SIG-M5 treated with dmso at 0.1 percent for 504 hours (cell line): ENCODE measurements around the gene TRAF2.

ENCODE experiments used
- DNase-seq: peaks from one replicate; lab custom pipeline; 2025; ENCODE audit not compliant: unreplicated experiment; lab: John Stamatoyannopoulos, UW

The TRAF2 gene

DNA sequence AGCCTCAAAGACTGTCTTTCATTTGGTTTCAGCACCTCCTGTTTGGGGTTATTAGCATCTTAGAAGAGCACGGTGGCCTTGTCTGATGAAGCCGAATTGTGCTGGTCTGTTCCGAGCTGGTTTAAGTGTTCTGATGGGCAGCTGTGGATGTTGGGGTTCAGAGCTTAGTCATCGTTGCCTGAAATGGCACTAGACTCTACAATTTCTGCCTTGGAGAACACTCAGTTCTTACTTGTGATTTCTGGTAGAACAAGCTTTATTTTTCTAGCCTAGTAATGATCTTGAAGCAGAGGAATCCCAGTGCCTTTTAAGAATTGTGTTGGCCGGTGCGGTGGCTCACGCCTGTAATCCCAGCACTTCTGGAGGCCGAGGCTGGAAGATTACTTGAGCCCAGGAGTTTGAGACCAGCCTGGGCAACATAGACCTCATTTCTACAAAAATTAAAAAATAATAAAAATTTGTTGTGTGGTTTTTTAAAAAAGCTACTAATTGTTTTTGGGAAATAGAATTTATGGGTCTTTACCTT lies 50.4 kb downstream of the TRAF2 start:
- no peak for DNase-seq

DNA sequence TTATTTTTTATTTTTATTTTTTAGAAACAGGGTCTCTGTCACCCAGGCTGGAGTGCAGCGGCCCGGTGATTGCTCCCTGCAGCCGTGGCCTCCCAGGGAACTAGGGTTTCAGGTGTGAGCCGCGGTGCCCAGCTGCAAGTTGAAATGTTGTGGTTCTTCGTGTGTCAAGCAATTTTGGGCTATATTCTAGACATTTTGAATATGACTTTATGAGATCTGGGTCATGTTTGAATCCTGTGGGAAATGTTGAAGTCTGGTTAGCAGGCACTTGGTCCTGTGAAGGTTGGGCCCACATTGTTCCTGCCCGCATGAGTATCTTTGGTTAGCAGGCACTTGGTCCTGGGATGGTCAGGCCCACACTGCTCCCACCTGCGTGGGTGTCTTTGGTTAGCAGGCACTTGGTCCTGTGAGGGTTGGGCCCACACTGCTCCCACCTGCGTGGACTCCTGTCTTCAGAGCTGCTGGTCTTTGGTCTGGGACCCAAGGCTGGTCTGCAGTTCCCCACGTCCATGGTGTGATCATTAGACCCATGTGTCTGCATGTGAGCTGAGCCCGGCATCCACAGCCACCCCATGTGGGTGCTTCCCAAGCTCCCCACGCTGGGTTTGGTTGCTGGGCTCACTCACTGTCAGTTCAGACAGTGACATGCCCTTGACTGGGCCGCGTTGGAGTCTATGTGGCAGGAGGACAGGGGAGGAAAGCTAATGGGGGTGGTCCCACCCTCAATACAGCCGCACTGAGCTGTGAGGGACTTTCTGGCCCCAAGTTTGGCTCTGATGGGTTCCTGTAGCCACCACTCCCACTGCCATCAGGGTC lies 51.1 kb downstream of the TRAF2 start:
- no peak for DNase-seq

- no peak for DNase-seq
Observed at GRCh38 chr9:136939431-136939995, 53.2 kb downstream of the TRAF2 start.

- DNase-seq: no peak
Observed at GRCh38 chr9:136939996-136940525, 53.7 kb downstream of the TRAF2 start.

DNA sequence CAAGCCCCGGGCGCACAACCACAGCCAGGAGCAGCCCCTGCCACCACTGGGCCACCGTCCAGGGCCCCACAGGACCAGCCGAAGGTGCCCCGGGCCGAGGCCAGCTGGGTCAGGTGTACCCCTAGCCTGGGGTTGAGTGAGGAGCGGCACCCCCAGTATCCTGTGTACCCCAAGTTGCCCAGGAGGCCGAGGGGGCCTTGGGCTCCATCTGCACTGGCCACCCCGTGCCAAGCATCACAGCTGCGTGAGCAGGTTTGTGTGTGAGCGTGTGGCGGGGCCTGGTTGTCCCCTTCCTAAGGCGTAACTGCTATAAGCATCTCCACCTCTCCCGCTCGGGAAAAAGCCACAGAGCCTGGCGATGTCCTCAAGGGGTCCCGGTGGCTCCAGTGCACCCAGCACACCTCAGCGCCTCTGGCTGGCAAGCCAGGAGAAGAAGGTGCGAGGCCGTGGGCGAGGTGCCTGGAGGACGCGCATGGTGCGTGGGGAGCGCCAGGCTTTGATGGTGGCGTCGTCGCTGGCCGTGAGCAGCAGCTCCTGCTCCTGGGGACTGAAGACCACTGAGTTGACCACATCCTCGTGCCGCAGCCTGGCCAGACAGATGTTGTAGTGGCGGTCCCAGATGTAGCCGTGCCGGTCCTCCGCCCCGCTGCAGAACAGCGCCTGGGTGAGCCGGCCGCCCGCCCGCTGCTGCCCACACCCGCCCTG lies 54.4 kb downstream of the TRAF2 start:
- DNase-seq: no peak

GRCh38 chr9:136941231-136942111 lies 55.2 kb downstream of the TRAF2 start:
- no peak for DNase-seq

DNA sequence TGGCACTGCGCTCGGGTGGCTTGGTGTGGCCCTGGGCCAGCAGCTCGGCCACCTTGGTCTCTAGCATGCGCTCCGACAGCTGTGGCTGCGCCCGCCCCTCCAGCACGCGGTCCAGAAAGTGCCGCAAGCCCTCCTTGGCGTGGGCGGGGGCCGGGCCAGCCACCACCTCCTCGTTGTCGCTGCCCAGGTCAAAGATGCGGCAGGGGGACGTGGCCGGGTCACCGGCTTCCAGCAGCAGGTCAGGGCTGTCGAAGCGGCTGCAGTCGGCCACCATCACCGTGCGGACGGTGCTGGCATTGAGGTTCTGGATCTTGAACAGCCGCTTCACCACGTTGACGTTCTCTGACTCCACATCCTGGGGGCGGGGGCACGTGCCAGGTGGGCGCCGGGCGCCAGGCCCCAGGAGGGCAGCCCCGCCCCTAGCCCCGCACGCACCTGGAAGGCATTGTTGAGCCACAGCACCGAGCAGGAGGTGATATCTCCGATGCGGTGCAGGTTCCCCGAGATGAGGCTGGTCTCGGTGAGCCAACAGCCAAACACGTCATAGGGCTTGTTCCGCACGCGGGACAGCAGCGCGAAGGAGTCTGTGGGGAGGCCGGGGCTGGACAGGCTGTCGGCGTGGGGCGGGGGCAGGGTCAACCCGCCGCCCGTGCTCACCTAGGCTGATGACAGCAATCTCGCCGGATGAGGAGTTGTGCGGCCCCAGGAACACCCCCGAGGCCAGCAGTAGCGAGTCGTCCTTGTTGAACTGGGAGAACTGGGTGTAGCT lies 56.0 kb downstream of the TRAF2 start:
- DNase-seq: no peak

- DNase-seq: no peak
Observed at GRCh38 chr9:136942881-136943230, 56.5 kb downstream of the TRAF2 start.

DNA sequence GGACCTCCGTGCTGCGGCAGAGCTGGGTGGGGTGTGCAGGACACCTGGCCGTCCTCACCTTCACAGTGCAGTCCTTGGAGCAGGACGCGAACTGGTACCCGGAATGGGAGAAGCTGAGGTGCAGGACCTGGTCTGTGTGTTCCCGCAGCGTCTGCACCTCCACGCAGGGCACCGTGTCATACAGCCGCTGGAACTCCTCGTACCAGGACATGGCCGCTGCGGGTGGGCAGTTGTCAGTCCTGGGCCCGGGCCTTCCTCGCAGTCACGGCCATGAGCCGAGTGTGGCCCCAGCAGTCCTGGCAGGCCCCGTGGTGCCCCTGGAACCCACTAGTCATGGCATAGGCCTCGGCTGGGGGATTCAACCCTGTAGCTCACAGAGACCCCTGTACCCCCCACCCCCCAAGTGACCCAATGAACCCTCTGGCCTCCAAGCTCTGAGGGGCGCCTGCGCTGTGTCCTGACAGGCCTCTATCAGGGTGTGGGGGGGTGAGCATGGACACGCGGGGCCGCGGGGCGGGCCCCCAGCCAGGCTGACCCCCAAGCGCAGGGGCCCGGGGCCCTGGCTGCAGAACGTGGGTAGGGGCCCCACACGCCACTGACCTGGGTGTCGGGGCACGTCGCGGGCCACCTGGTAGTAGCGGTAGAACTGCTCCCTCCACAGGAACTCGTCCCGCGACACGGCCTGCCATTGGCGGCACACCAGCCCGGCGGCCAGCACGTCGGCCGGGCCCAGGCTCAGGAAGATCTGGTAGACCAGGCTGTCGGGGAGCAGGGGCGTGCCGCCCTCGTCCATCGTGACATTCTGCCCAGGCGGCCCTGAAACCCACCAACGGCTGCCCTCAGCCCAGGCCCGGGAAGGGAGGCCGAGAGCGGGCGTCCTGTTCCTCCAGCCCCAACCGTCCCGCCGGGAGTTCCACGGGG lies 57.2 kb downstream of the TRAF2 start:
- no peak for DNase-seq

DNA sequence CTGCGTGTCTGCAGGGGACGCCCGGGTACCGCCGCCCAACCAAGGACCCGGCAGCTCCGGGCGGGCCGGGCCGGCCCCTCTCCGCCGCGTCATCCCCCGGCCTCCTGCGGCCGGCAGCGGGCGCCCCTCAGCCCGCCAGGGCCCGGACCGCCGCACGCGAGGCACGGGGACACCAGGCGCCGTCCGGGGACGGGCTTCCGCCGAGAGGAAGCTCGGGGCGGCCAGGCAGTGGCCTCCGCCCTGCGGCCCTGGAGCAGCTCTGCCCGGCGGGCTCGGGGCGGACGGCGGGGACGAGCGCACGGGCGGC lies 57.8 kb downstream of the TRAF2 start:
- DNase-seq: no peak

DNA sequence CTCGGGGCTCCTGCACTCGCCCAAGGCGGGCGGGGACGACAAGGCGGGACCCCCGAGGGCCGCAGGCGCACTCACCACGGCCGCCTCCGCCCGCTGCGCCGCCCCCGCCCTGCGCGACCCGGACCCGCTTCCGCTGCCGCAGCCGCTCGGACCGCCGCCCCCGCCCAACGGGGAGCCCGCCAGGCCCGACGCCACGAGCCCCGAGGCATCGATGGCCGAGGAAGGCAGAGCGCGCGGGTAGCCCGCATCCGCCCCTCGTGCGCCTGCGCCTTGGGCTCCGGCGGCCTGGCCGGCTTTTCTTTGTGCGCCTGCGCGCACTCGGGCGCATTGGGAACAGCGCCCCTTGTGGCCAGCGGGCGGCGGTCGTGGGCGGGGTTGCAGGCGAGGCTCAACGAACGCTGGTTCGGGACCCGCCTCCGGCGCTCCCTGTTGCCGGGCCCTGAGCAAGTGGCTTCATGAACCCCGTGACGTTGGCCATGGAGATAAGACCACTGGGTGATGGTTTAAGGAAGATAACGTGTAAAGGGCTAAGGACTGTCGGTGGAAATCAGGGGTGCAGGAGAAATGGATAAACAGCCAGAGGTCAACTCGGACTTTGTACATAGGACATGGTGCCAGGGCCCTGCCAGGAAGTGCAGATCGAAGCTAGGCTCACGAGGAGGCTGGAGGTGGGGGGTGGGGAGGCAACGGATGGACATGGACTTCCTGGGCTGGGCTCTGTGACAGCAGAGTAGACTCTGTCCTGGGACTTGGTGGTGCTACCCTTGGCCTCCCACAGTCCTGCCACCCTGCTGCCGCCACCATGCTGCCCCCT lies 58.4 kb downstream of the TRAF2 start, which contains the start of the genes C8G and FBXW5:
TSS of gene C8G (plus strand) at position 725 of the 814 bp plus-strand sequence. CDS start at position 803, 78 bp downstream.
TSS of gene FBXW5 (minus strand) at position 220 of the 814 bp plus-strand sequence. CDS start 655 bp downstream, outside the sequence.
- peak; percentile 85 for DNase-seq

GRCh38 chr9:136945333-136946227 lies 59.3 kb downstream of the TRAF2 start:
- DNase-seq: no peak

GRCh38 chr9:136946228-136947027 lies 60.1 kb downstream of the TRAF2 start:
- no peak for DNase-seq

GRCh38 chr9:136947028-136947891 lies 60.9 kb downstream of the TRAF2 start:
- DNase-seq: no peak

DNA sequence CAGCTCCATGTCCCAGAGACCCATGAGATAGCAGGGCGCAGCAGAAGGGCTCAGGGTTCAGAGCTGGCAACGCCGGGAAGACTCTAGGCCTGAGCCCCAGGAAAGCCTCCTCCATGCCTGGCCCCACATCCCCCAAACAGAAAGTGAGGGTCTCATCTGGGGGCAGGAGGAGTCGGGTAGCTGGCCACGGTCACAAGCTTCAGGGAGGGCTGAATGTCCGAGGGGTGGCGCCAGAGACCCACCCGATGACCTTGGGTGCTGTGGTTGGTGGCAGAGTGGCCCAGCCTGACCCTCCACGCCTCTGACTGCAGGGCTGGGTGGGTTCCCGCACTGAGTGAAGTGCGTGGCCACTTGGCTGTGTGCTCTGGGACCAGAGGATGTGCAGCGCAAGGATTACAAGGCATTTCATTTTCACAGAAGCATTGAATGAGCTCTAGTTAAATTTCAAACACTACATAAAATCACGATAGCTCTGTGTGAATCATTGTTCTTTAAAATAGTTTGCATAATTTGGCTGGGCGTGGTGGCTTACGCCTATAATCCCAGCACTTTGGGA lies 61.7 kb downstream of the TRAF2 start:
- DNase-seq: no peak
